DND-41 (cell line): ENCODE measurements around the gene TAGAP.
"Not testable (repeated sequence)": the region's sequence is repeated elsewhere in the genome, so short reads cannot be mapped to it uniquely, and the experiment has no call there.

Experiments used
- ATAC-seq: fragments of 200-7000 bp; cut with Tn5 transposase; 3 replicates; pipeline ENCODE4 v1.9.1; 2021; ENCODE audit warnings: low read depth; ENCODE audit not compliant: insufficient read depth
- DNase-seq: peaks from one replicate; pipeline ENCODE4 v3.0.0-alpha.2; 2020
- H2AFZ ChIP-seq: 2 replicates; pipeline ENCODE4 v1.6.0; 2012; ENCODE audit warnings: low read depth, low read length
- H3K27ac ChIP-seq: 2 replicates; pipeline ENCODE4 v1.5.1; 2012; ENCODE audit warnings: low read length, inconsistent platforms
- H3K27me3 ChIP-seq: fragments of 200-600 bp; sonication (generic); 2 replicates; pipeline ENCODE4 v1.6.0; 2012; ENCODE audit warnings: low read length, mild to moderate bottlenecking, inconsistent platforms; ENCODE audit not compliant: insufficient read depth, poor library complexity
- H3K36me3 ChIP-seq: 2 replicates; pipeline ENCODE4 v1.5.1; 2012; ENCODE audit warnings: low read length, inconsistent platforms; ENCODE audit not compliant: insufficient read depth
- H3K4me1 ChIP-seq: 2 replicates; pipeline ENCODE4 v1.5.1; 2012; ENCODE audit warnings: mild to moderate bottlenecking, low read length; ENCODE audit not compliant: insufficient read depth
- H3K4me2 ChIP-seq: 2 replicates; pipeline ENCODE4 v1.6.0; 2012; ENCODE audit warnings: mild to moderate bottlenecking, moderate library complexity, low read length, inconsistent platforms; ENCODE audit not compliant: insufficient read depth
- H3K4me3 ChIP-seq, 2 experiments: fragments of 200-600 bp in 1 of 2; shearing (Covaris generic) in 1 of 2; 2 replicates each; pipeline ENCODE4 v1.5.1; 2012 to 2016; ENCODE audit warnings: inconsistent platforms in 2 of 2, low read length in 2 of 2, mild to moderate bottlenecking in 2 of 2, low read depth in 1 of 2, moderate library complexity in 1 of 2
- H3K79me2 ChIP-seq: 2 replicates; pipeline ENCODE4 v1.6.0; 2012; ENCODE audit warnings: low read length, inconsistent platforms; ENCODE audit not compliant: insufficient read depth
- H3K9ac ChIP-seq: 2 replicates; pipeline ENCODE4 v1.6.0; 2012; ENCODE audit warnings: low read depth, mild to moderate bottlenecking, inconsistent platforms, low read length, moderate library complexity
- H3K9me3 ChIP-seq: 2 replicates; pipeline ENCODE4 v1.5.1; 2012; ENCODE audit warnings: low read length, moderate library complexity, mild to moderate bottlenecking, inconsistent platforms; ENCODE audit not compliant: insufficient read depth, severe bottlenecking
- H4K20me1 ChIP-seq: 2 replicates; pipeline ENCODE4 v1.6.0; 2012; ENCODE audit warnings: low read length; ENCODE audit not compliant: insufficient read depth
- EZH2 ChIP-seq: IDR thresholded peaks from 3 replicates; pipeline ENCODE4 v1.6.1; 2012; ENCODE audit warnings: borderline replicate concordance, low read depth, mild to moderate bottlenecking, moderate library complexity, low read length, inconsistent platforms; ENCODE audit not compliant: severe bottlenecking
- TF ChIP-seq, protein P1 (sequence below): IDR thresholded peaks from 2 replicates; pipeline ENCODE4 v1.5.1; 2012; ENCODE audit warnings: borderline replicate concordance, low read length, moderate library complexity, mild to moderate bottlenecking; ENCODE audit not compliant: poor library complexity, severe bottlenecking; ENCODE audit errors: extremely low read depth

The TAGAP gene

GRCh38 chr6:158996856-158997255 is 47.9 kb downstream of the TAGAP start:
- DNase-seq = no peak
- H3K4me1 ChIP-seq = peaks cover 24% of the 10 kb centered on the region
- H2AFZ ChIP-seq = no peak overlapping the region
- H4K20me1 ChIP-seq = no peaks in the 10 kb centered on the region
- no peak overlapping the region for H3K27ac ChIP-seq
- no peaks in the 10 kb centered on the region for H3K9me3 ChIP-seq
- no peaks in the 10 kb centered on the region for H3K36me3 ChIP-seq
- TF ChIP-seq EZH2 = no peak
- TF ChIP-seq, protein P1, sequence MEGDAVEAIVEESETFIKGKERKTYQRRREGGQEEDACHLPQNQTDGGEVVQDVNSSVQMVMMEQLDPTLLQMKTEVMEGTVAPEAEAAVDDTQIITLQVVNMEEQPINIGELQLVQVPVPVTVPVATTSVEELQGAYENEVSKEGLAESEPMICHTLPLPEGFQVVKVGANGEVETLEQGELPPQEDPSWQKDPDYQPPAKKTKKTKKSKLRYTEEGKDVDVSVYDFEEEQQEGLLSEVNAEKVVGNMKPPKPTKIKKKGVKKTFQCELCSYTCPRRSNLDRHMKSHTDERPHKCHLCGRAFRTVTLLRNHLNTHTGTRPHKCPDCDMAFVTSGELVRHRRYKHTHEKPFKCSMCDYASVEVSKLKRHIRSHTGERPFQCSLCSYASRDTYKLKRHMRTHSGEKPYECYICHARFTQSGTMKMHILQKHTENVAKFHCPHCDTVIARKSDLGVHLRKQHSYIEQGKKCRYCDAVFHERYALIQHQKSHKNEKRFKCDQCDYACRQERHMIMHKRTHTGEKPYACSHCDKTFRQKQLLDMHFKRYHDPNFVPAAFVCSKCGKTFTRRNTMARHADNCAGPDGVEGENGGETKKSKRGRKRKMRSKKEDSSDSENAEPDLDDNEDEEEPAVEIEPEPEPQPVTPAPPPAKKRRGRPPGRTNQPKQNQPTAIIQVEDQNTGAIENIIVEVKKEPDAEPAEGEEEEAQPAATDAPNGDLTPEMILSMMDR = no peak
- no peak overlapping the region for H3K9ac ChIP-seq
- no peaks in the 10 kb centered on the region for H3K27me3 ChIP-seq
- no peak overlapping the region for H3K4me3 ChIP-seq
- no peak overlapping the region for H3K4me2 ChIP-seq
- 0 out of 2 replicates have a peak, but pooled peaks cover 4% of the 10 kb centered on the region for H3K79me2 ChIP-seq
- no peak for ATAC-seq

- no peak overlapping the region for H3K9ac ChIP-seq
- no peaks in the 10 kb centered on the region for H3K27me3 ChIP-seq
- no peak for ATAC-seq
- no peaks in the 10 kb centered on the region for H4K20me1 ChIP-seq
- no peak overlapping the region for H3K4me2 ChIP-seq
- no peak for DNase-seq
- no peaks in the 10 kb centered on the region for H3K36me3 ChIP-seq
- H3K4me1 ChIP-seq = peaks cover 2% of the 10 kb centered on the region
- H3K27ac ChIP-seq = no peak overlapping the region
- H3K9me3 ChIP-seq = no peaks in the 10 kb centered on the region
- no peaks in the 10 kb centered on the region for H3K79me2 ChIP-seq
- TF ChIP-seq EZH2 = no peak
- TF ChIP-seq, protein P1 = no peak
- no peak overlapping the region for H3K4me3 ChIP-seq
- H2AFZ ChIP-seq = no peak overlapping the region
These were observed 51.2 kb downstream of the TAGAP start for GRCh38 chr6:158993639-158994038.

- Histone ChIP-seq H4K20me1 (no peaks in the 10 kb centered on the region), H3K4me1 (no peaks in the 10 kb centered on the region), H2AFZ (no peak overlapping the region), H3K9me3 (no peaks in the 10 kb centered on the region), H3K27ac (no peak overlapping the region), H3K79me2 (no peaks in the 10 kb centered on the region), H3K4me2 (no peak overlapping the region), H3K36me3 (no peaks in the 10 kb centered on the region), H3K9ac (no peak overlapping the region), H3K27me3 (no peaks in the 10 kb centered on the region), H3K4me3 (no peak overlapping the region)
- ATAC-seq (0 out of 3 replicates have a peak, but pooled peaks have one; percentile 37), DNase-seq (no peak)
- TF ChIP-seq, protein P1 = peak; percentile 14
- no peak for TF ChIP-seq EZH2
These were observed 53.6 kb downstream of the TAGAP start for GRCh38 chr6:158991017-158991723.

DNA sequence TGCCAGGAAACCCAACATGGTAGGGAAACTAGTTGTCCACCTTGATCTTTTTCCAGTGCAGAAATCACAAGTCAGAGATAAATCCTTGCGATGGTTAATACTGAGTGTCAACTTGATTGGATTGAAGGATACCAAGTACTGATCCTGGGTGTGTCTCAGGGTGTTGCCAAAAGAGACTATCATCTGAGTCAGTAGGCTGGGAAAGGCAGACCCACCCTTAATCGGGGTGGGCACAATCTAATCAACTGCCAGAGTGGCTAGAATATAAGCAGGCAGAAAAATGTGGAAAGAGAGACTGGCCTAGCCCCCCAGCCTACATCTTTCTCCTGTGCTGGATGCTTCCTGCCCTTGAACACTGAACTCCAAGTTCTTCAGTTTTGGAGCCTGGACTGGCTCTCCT is 55.1 kb downstream of the TAGAP start:
- not testable (repeated sequence) for ATAC-seq, H3K36me3 ChIP-seq, H3K27ac ChIP-seq

More for the DNA sequence above, 55.1 kb downstream of the TAGAP start:
- not testable (repeated sequence) for H3K9me3 ChIP-seq, H3K9ac ChIP-seq, H3K27me3 ChIP-seq, H2AFZ ChIP-seq, H3K4me1 ChIP-seq, DNase-seq, H3K79me2 ChIP-seq, H4K20me1 ChIP-seq, H3K4me2 ChIP-seq, H3K4me3 ChIP-seq
